HCT116 (cell line): ENCODE results near the gene ACAN. TPM values are rescaled to one million over a fixed set of nuclear protein-coding genes. Genes with fewer than 3 reads are reported as not detected.

Experiments
- ATAC-seq: fragments of 200-7000 bp; cut with Tn5 transposase; 2 replicates; pipeline ENCODE4 v1.9.1; 2020; ENCODE audit warnings: mild to moderate bottlenecking, moderate library complexity
- BruUV-seq: library from RNA; stranded (reverse); fragments of 400-500 nt; replicated peaks from 2 replicates; lab custom pipeline; 2021; lab: Mats Ljungman, UMichigan
- CTCF ChIA-PET: fragments of 300-600 bp; sonication (Branson Sonifier 250); formaldehyde crosslinking; loops from one replicate; lab custom pipeline; 2021; ENCODE audit warnings: antibody characterized with exemption; lab: Charles Lee
- POLR2A ChIA-PET: fragments of 300-600, 350-600 bp; sonication (Branson Sonifier 250); formaldehyde crosslinking; loops from one replicate; lab custom pipeline; 2021; ENCODE audit warnings: antibody characterized with exemption; lab: Charles Lee
- RAD21 ChIA-PET, 2 experiments: fragments of 300-600 bp; sonication (Branson Sonifier 250); formaldehyde crosslinking; loops; one replicate each; lab custom pipeline; 2023; ENCODE audit warnings: low total read pairs in 2 of 2; ENCODE audit not compliant: uncharacterized antibody in 2 of 2, unreplicated experiment in 2 of 2, low non-redundant PET in 1 of 2; lab: Charles Lee
- DNase-seq: peaks from one replicate; pipeline ENCODE4 v3.0.0-alpha.2; 2010; ENCODE audit warnings: low read depth, low spot score
- H2AFZ ChIP-seq: fragments of 200-600 bp; shearing (Covaris generic), sonication (generic); 2 replicates; pipeline ENCODE4 v1.6.1; 2017; ENCODE audit warnings: low read depth, mixed run types, mixed read lengths, antibody characterized with exemption, low read length; ENCODE audit not compliant: poor library complexity, severe bottlenecking
- H3K27ac ChIP-seq: 2 replicates; pipeline ENCODE4 v1.5.1; 2012; ENCODE audit warnings: low read depth, low read length
- H3K27me3 ChIP-seq: fragments of 200-600 bp; sonication (generic); 2 replicates; pipeline ENCODE4 v1.6.1; 2016; ENCODE audit warnings: mixed run types, low read length, mixed read lengths; ENCODE audit not compliant: insufficient read depth
- H3K36me3 ChIP-seq, 2 experiments: fragments of 200-500 bp in 1 of 2; fragments of 200-600 bp in 1 of 2; sonication (Bioruptor generic) in 1 of 2; sonication (generic) in 1 of 2; 2 replicates each; pipeline versions ENCODE4 v1.5.1 to v1.6.1; 2014 to 2016; ENCODE audit warnings: low read length in 2 of 2, inconsistent platforms in 1 of 2, mixed read lengths in 1 of 2, mixed run types in 1 of 2; ENCODE audit not compliant: insufficient read depth in 2 of 2, control insufficient read depth in 1 of 2
- H3K4me1 ChIP-seq, 2 experiments: fragments of 200-600 bp in 1 of 2; sonication (generic) in 1 of 2; 2 replicates each; pipeline versions ENCODE4 v1.5.1 to v1.6.1; 2012 to 2017; ENCODE audit warnings: low read length in 2 of 2, inconsistent platforms in 1 of 2, mild to moderate bottlenecking in 1 of 2, mixed read lengths in 1 of 2, mixed run types in 1 of 2, moderate library complexity in 1 of 2; ENCODE audit not compliant: insufficient read depth in 2 of 2, control insufficient read depth in 1 of 2
- H3K4me2 ChIP-seq: fragments of 200-600 bp; sonication (generic); 2 replicates; pipeline ENCODE4 v1.6.1; 2017; ENCODE audit warnings: mixed run types, low read length, mixed read lengths
- H3K4me3 ChIP-seq, 2 experiments: fragments of 200-600 bp in 1 of 2; sonication (generic) in 1 of 2; replicated peaks in 1 of 2; 2 replicates each; pipeline ENCODE4 v1.5.1; 2011 to 2016; ENCODE audit warnings: low read length in 2 of 2, control low read depth in 1 of 2, low read depth in 1 of 2, mild to moderate bottlenecking in 1 of 2, mixed read lengths in 1 of 2, mixed run types in 1 of 2
- H3K79me2 ChIP-seq: fragments of 200-600 bp; sonication (generic); 2 replicates; pipeline ENCODE4 v1.6.1; 2017; ENCODE audit warnings: mild to moderate bottlenecking, mixed run types, low read length, moderate library complexity, mixed read lengths; ENCODE audit not compliant: insufficient read depth
- H3K9ac ChIP-seq: fragments of 200-600 bp; sonication (generic); 2 replicates; pipeline ENCODE4 v1.6.1; 2016; ENCODE audit warnings: low read length, mixed read lengths
- H3K9me2 ChIP-seq: fragments of 200-600 bp; sonication (generic), shearing (Covaris generic); 2 replicates; pipeline ENCODE4 v1.6.1; 2017; ENCODE audit warnings: mixed run types, mild to moderate bottlenecking, moderate library complexity; ENCODE audit not compliant: insufficient read depth
- H3K9me3 ChIP-seq, 2 experiments: fragments of 200-500 bp in 1 of 2; fragments of 200-600 bp in 1 of 2; sonication (Bioruptor generic) in 1 of 2; sonication (generic) in 1 of 2; 2 replicates each; pipeline ENCODE4 v1.6.1; 2014 to 2017; ENCODE audit warnings: low read length in 2 of 2, mixed read lengths in 2 of 2, inconsistent platforms in 1 of 2, low read depth in 1 of 2, mild to moderate bottlenecking in 1 of 2, mixed run types in 1 of 2, moderate library complexity in 1 of 2; ENCODE audit not compliant: control insufficient read depth in 1 of 2, insufficient read depth in 1 of 2
- H4K20me1 ChIP-seq: fragments of 200-600 bp; sonication (generic), shearing (Covaris generic); 2 replicates; pipeline ENCODE4 v1.6.1; 2017; ENCODE audit warnings: mixed run types, mild to moderate bottlenecking, moderate library complexity; ENCODE audit not compliant: insufficient read depth
- CBX3 ChIP-seq: IDR thresholded peaks from 2 replicates; pipeline ENCODE4 v1.6.1; 2012; ENCODE audit warnings: low read depth
- EGR1 ChIP-seq: IDR thresholded peaks from 2 replicates; pipeline ENCODE4 v1.6.1; 2012; ENCODE audit warnings: low read depth
- EZH2 ChIP-seq: fragments of 200-600 bp; sonication (generic); IDR thresholded peaks from 2 replicates; pipeline ENCODE4 v1.6.1; 2017; ENCODE audit warnings: antibody characterized with exemption, mixed run types
- EZH2phosphoT487 ChIP-seq: fragments of 200-600 bp; IDR thresholded peaks from 2 replicates; pipeline ENCODE4 v1.6.1; 2018; ENCODE audit warnings: antibody characterized with exemption, borderline replicate concordance
- FOSL1 ChIP-seq: IDR thresholded peaks from 2 replicates; pipeline ENCODE4 v1.6.1; 2012; ENCODE audit warnings: low read depth
- JUND ChIP-seq: IDR thresholded peaks from 2 replicates; pipeline ENCODE4 v1.6.1; 2012
- MAX ChIP-seq: IDR thresholded peaks from 2 replicates; pipeline ENCODE4 v1.6.1; 2012
- RAD21 ChIP-seq: IDR thresholded peaks from 2 replicates; pipeline ENCODE4 v1.6.1; 2012; ENCODE audit warnings: low read depth, mild to moderate bottlenecking
- REST ChIP-seq: IDR thresholded peaks from 2 replicates; pipeline ENCODE4 v1.6.1; 2012; ENCODE audit warnings: low read depth
- SP1 ChIP-seq: IDR thresholded peaks from 2 replicates; pipeline ENCODE4 v1.6.1; 2012; ENCODE audit warnings: low read depth
- SRF ChIP-seq: IDR thresholded peaks from 2 replicates; pipeline ENCODE4 v1.6.1; 2012; ENCODE audit warnings: low read depth
- TCF7L2 ChIP-seq: IDR thresholded peaks from 2 replicates; pipeline ENCODE4 v1.7.0; 2011; ENCODE audit warnings: borderline replicate concordance, inconsistent platforms; ENCODE audit not compliant: insufficient read depth, insufficient read length; ENCODE audit errors: extremely low read depth
- YY1 ChIP-seq: IDR thresholded peaks from 2 replicates; pipeline ENCODE4 v1.6.1; 2011; ENCODE audit warnings: low read length, low read depth, moderate library complexity, mild to moderate bottlenecking; ENCODE audit not compliant: insufficient replicate concordance; ENCODE audit errors: extremely low read depth
- intact Hi-C: fragments of 100-400 bp; cut with micrococcal nuclease; formaldehyde crosslinking; loops from 2 replicates; pipeline ENCODE4 v1.10.0; 2022
- total RNA-seq: library from RNA; stranded (reverse); gene quantifications from one replicate; pipeline ENCODE4 v1.2.1, GENCODE V29; 2021; ENCODE audit not compliant: unreplicated experiment
- TF ChIP-seq, protein P1 (sequence below): IDR thresholded peaks from 2 replicates; pipeline ENCODE4 v1.6.1; 2012
- TF ChIP-seq, protein P2 (sequence below): IDR thresholded peaks from 2 replicates; pipeline ENCODE4 v1.6.1; 2011; ENCODE audit warnings: mild to moderate bottlenecking, low read length, moderate library complexity; ENCODE audit not compliant: insufficient replicate concordance; ENCODE audit errors: extremely low read depth

ACAN gene
- total RNA-seq, 1 experiment from 2014 or later: not detected

DNA sequence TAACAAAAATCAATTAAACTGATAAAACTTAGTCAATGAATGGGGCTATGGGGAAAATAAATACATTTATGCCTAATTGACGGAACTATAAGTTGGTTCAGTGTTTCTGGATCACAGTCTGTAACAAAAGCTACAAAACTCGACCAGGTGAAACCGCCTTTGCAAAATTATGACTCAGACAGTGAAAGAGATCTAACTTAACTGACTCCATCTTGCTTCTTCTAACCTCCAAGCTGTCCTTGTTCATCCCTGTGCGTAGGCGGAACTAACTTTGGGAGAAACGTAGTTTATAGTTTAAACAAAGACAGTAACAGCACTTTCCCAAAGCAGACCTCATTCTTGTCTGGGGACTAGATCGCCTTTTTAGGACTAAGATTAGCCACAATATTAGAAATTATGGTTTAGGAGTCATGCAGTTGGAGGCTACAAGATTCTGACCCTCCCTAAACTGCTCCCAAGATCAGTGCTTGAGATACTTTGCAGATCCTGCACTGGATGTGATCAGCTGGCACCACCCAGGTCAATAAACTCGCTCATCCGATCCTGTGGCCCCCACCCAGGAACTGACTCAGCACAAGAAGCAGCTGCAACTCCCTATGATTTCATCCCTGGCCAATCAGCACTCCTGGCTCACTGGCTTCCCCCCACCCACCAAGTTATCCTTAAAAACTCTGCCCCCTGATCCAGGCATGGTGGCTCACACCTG is 117.1 kb downstream of the ACAN start:
- H3K27me3 ChIP-seq: no peaks in the 10 kb centered on the region
- H3K9ac ChIP-seq: peak overlapping the region; percentile 27; the same call in 1 of the 2 replicates
- H3K4me1 ChIP-seq: peaks cover 35 to 41% of the 10 kb centered on the region in 2 experiments
- peak overlapping the region; percentile 50 for H3K4me2 ChIP-seq
- ATAC-seq (peak; percentile 44; the same call in 1 of the 2 replicates), DNase-seq (no peak)
- RAD21 ChIA-PET: no interaction called here
- POLR2A ChIA-PET: interaction anchor here (0.6 to 1.9 kb wide), 5 partner anchors 8 to 99 kb away, joined by 3 to 9 read pairs (median 4); no protein-coding TSS in a partner anchor
- H4K20me1 ChIP-seq: no peaks in the 10 kb centered on the region
- no peaks in the 10 kb centered on the region for H3K9me2 ChIP-seq
- H3K27ac ChIP-seq: no peak overlapping the region
- intact Hi-C loops: no loop called here
- peak overlapping the region; percentile 76 for H2AFZ ChIP-seq
- H3K4me3 ChIP-seq: 0 out of 4 replicates have a peak overlapping the region, but pooled peaks of 1 of the 2 experiments have one; percentile 3
- no peaks in the 10 kb centered on the region for H3K9me3 ChIP-seq
- H3K79me2 ChIP-seq: no peaks in the 10 kb centered on the region
- CTCF ChIA-PET: interaction anchor here (1.4 to 1.9 kb wide), 2 partner anchors 9 to 15 kb away, joined by 5 to 6 read pairs; no protein-coding TSS in a partner anchor
- TSS peak; percentile 98 for BruUV-seq
- TF ChIP-seq EZH2phosphoT487 (no peak), REST (no peak), TCF7L2 (no peak), FOSL1 (peak; percentile 28; the same call in 1 of the 2 replicates), EGR1 (no peak), SP1 (no peak; the same call in 1 of the 2 replicates), EZH2 (no peak), SRF (no peak), RAD21 (no peak), CBX3 (no peak), MAX (no peak), YY1 (no peak), JUND (peak; percentile 54)
- TF ChIP-seq, protein P1, sequence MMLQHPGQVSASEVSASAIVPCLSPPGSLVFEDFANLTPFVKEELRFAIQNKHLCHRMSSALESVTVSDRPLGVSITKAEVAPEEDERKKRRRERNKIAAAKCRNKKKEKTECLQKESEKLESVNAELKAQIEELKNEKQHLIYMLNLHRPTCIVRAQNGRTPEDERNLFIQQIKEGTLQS: no peak
- TF ChIP-seq, protein P2, sequence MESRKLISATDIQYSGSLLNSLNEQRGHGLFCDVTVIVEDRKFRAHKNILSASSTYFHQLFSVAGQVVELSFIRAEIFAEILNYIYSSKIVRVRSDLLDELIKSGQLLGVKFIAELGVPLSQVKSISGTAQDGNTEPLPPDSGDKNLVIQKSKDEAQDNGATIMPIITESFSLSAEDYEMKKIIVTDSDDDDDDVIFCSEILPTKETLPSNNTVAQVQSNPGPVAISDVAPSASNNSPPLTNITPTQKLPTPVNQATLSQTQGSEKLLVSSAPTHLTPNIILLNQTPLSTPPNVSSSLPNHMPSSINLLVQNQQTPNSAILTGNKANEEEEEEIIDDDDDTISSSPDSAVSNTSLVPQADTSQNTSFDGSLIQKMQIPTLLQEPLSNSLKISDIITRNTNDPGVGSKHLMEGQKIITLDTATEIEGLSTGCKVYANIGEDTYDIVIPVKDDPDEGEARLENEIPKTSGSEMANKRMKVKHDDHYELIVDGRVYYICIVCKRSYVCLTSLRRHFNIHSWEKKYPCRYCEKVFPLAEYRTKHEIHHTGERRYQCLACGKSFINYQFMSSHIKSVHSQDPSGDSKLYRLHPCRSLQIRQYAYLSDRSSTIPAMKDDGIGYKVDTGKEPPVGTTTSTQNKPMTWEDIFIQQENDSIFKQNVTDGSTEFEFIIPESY: no peak
- no peaks in the 10 kb centered on the region for H3K36me3 ChIP-seq
